H1 (cell line): ENCODE results near the gene ITGA3. TPM values are rescaled to one million over a fixed set of nuclear protein-coding genes. Genes with fewer than 3 reads are reported as not detected.
"Not testable (repeated sequence)": the region's sequence is repeated elsewhere in the genome, so short reads cannot be mapped to it uniquely, and the experiment has no call there.

Experiments used
- CTCF ChIA-PET: fragments of 300-600 bp; sonication (Branson Sonifier 250); formaldehyde crosslinking; loops from one replicate; lab custom pipeline; 2021; ENCODE audit not compliant: partially characterized antibody; lab: Charles Lee
- POLR2A ChIA-PET: fragments of 300-600 bp; sonication (Branson Sonifier 250); formaldehyde crosslinking; loops from one replicate; lab custom pipeline; 2021; ENCODE audit warnings: inconsistent platforms; ENCODE audit not compliant: partially characterized antibody; lab: Charles Lee
- DNase-seq, 2 experiments: peaks; one replicate each; pipeline versions ENCODE4 v3.0.0 to v3.0.0-alpha.2; 2010 to 2022; ENCODE audit warnings: low spot score in 2 of 2, low read depth in 1 of 2, mixed read lengths in 1 of 2
- FAIRE-seq: peaks from 2 replicates; lab custom pipeline; 2011; peaks lifted over from hg19 to GRCh38; lab: Jason Lieb, UNC
- H2AFZ ChIP-seq: 2 replicates; pipeline ENCODE4 v1.8.1; 2012; ENCODE audit warnings: low read length, inconsistent platforms
- H2AK5ac ChIP-seq: 2 replicates; pipeline ENCODE4 v1.6.1; 2013; ENCODE audit warnings: low read depth, low read length
- H2BK120ac ChIP-seq: replicated peaks from 2 replicates; pipeline ENCODE3; 2013; ENCODE audit warnings: low read depth, low read length, inconsistent platforms
- H2BK12ac ChIP-seq: 2 replicates; pipeline ENCODE4 v1.6.1; 2013; ENCODE audit warnings: low read depth, low read length
- H2BK15ac ChIP-seq: 2 replicates; pipeline ENCODE4 v1.6.1; 2013; ENCODE audit warnings: low read length
- H2BK20ac ChIP-seq: 2 replicates; pipeline ENCODE4 v1.6.1; 2013; ENCODE audit warnings: low read length
- H2BK5ac ChIP-seq: 2 replicates; pipeline ENCODE4 v1.6.1; 2013; ENCODE audit warnings: low read depth, low read length
- H3K14ac ChIP-seq: 2 replicates; pipeline ENCODE4 v1.6.1; 2013; ENCODE audit warnings: inconsistent platforms; ENCODE audit not compliant: insufficient read length
- H3K18ac ChIP-seq: 2 replicates; pipeline ENCODE4 v1.6.1; 2013; ENCODE audit warnings: low read length; ENCODE audit errors: extremely low read depth
- H3K23ac ChIP-seq: 2 replicates; pipeline ENCODE4 v1.6.1; 2013; ENCODE audit warnings: inconsistent platforms; ENCODE audit not compliant: insufficient read length
- H3K23me2 ChIP-seq: 2 replicates; pipeline ENCODE4 v1.6.1; 2013; ENCODE audit warnings: low read depth, low read length
- H3K27ac ChIP-seq: 2 replicates; pipeline ENCODE4 v1.6.1; 2011; ENCODE audit warnings: low read depth, low read length, inconsistent platforms
- H3K27me3 ChIP-seq, 4 experiments: replicated peaks in 1 of 4; 1 replicate in 1 of 4; 2 replicates in 3 of 4; pipeline versions ENCODE4 v1.6.1 to v1.8.1; 2011 to 2013; ENCODE audit warnings: low read length in 3 of 4, mild to moderate bottlenecking in 3 of 4, inconsistent platforms in 2 of 4, mixed read lengths in 2 of 4, moderate library complexity in 1 of 4; ENCODE audit not compliant: control insufficient read depth in 3 of 4, insufficient read depth in 3 of 4; ENCODE audit errors: extremely low read depth in 1 of 4
- H3K36me3 ChIP-seq, 4 experiments: 2 replicates each; pipeline versions ENCODE4 v1.6.1 to v1.8.1; 2011 to 2013; ENCODE audit warnings: mild to moderate bottlenecking in 4 of 4, low read length in 3 of 4, moderate library complexity in 2 of 4, control low read depth in 1 of 4, inconsistent platforms in 1 of 4; ENCODE audit not compliant: insufficient read depth in 4 of 4, control insufficient read depth in 2 of 4
- H3K4ac ChIP-seq: replicated peaks from 2 replicates; pipeline ENCODE3; 2013; ENCODE audit warnings: low read length, low read depth, mixed read lengths, inconsistent platforms; ENCODE audit not compliant: insufficient read length
- H3K4me1 ChIP-seq, 4 experiments: replicated peaks in 1 of 4; 1 replicate in 1 of 4; 2 replicates in 3 of 4; pipeline versions ENCODE4 v1.6.1 to v1.8.1; 2011 to 2013; ENCODE audit warnings: low read length in 3 of 4, inconsistent platforms in 2 of 4, mixed read lengths in 1 of 4; ENCODE audit not compliant: insufficient read depth in 4 of 4, control insufficient read depth in 3 of 4
- H3K4me2 ChIP-seq, 2 experiments: 2 replicates each; pipeline versions ENCODE4 v1.6.1 to v1.8.1; 2011 to 2013; ENCODE audit warnings: low read depth in 2 of 2, low read length in 2 of 2, control low read depth in 1 of 2, inconsistent platforms in 1 of 2, mild to moderate bottlenecking in 1 of 2; ENCODE audit not compliant: insufficient read depth in 1 of 2
- H3K4me3 ChIP-seq, 4 experiments: fragments of 200-600, 300-600 bp in 1 of 4; sonication (generic), shearing (Covaris generic), sonication (Bioruptor Twin) in 1 of 4; 2 replicates each; pipeline versions ENCODE4 v1.5.1 to v1.8.1; 2011 to 2016; ENCODE audit warnings: low read length in 4 of 4, low read depth in 3 of 4, control low read depth in 2 of 4, inconsistent platforms in 2 of 4, mild to moderate bottlenecking in 2 of 4, mixed read lengths in 1 of 4, moderate library complexity in 1 of 4; ENCODE audit not compliant: insufficient read depth in 2 of 4; ENCODE audit errors: extremely low read depth in 1 of 4
- H3K56ac ChIP-seq: replicated peaks from 2 replicates; pipeline ENCODE3; 2013; ENCODE audit warnings: low read depth, mild to moderate bottlenecking, mixed read lengths, low read length, inconsistent platforms; ENCODE audit not compliant: insufficient read length
- H3K79me1 ChIP-seq: 2 replicates; pipeline ENCODE4 v1.6.1; 2013; ENCODE audit warnings: low read depth, low read length, control low read depth
- H3K79me2 ChIP-seq, 2 experiments: 2 replicates each; pipeline versions ENCODE4 v1.6.1 to v1.8.1; 2012 to 2013; ENCODE audit warnings: low read length in 2 of 2, mild to moderate bottlenecking in 2 of 2, inconsistent platforms in 1 of 2; ENCODE audit not compliant: insufficient read depth in 2 of 2, control insufficient read depth in 1 of 2
- H3K9ac ChIP-seq, 4 experiments: replicated peaks in 1 of 4; 1 replicate in 1 of 4; 2 replicates in 3 of 4; pipeline versions ENCODE4 v1.6.1 to v1.8.1; 2011 to 2013; ENCODE audit warnings: low read depth in 3 of 4, low read length in 3 of 4, control low read depth in 2 of 4, mild to moderate bottlenecking in 2 of 4, moderate library complexity in 2 of 4, inconsistent platforms in 1 of 4; ENCODE audit errors: extremely low read depth in 1 of 4
- H3K9me3 ChIP-seq, 2 experiments: 2 replicates each; pipeline versions ENCODE4 v1.6.1 to v1.8.1; 2012 to 2013; ENCODE audit warnings: mild to moderate bottlenecking in 2 of 2, moderate library complexity in 2 of 2, control low read depth in 1 of 2, inconsistent platforms in 1 of 2, low read depth in 1 of 2, low read length in 1 of 2, mixed read lengths in 1 of 2; ENCODE audit not compliant: insufficient read depth in 2 of 2
- H4K20me1 ChIP-seq, 2 experiments: replicated peaks in 1 of 2; 2 replicates each; pipeline versions ENCODE3 to v1.8.1; 2011 to 2013; ENCODE audit warnings: inconsistent platforms in 2 of 2, low read length in 2 of 2, mild to moderate bottlenecking in 1 of 2; ENCODE audit not compliant: insufficient read depth in 2 of 2, control insufficient read depth in 1 of 2
- H4K5ac ChIP-seq: 2 replicates; pipeline ENCODE4 v1.6.1; 2013; ENCODE audit warnings: low read length, low read depth, mixed read lengths, inconsistent platforms; ENCODE audit not compliant: insufficient read length
- H4K8ac ChIP-seq: 2 replicates; pipeline ENCODE4 v1.8.0; 2013; ENCODE audit warnings: mild to moderate bottlenecking, moderate library complexity, low read length, inconsistent platforms; ENCODE audit not compliant: insufficient read depth; ENCODE audit errors: extremely low read depth
- H4K91ac ChIP-seq: replicated peaks from 2 replicates; pipeline ENCODE3; 2013; ENCODE audit warnings: low read length, mixed read lengths, inconsistent platforms; ENCODE audit not compliant: insufficient read length
- BACH1 ChIP-seq: IDR thresholded peaks from 2 replicates; pipeline ENCODE4 v1.6.1; 2012; ENCODE audit warnings: low read length, improper control_type of control experiment
- CBX8 ChIP-seq: fragments of 300-800, 300-1000 bp; sonication (generic); IDR thresholded peaks from 2 replicates; pipeline ENCODE4 v1.7.1; 2016; ENCODE audit warnings: low read depth, low read length, borderline replicate concordance
- CEBPB ChIP-seq: IDR thresholded peaks from 2 replicates; pipeline ENCODE4 v1.6.1; 2012; ENCODE audit warnings: low read depth, low read length
- CHD2 ChIP-seq: IDR thresholded peaks from 2 replicates; pipeline ENCODE4 v1.6.1; 2012; ENCODE audit warnings: low read length, improper control_type of control experiment
- GTF2F1 ChIP-seq: IDR thresholded peaks from 2 replicates; pipeline ENCODE4 v1.6.1; 2012; ENCODE audit warnings: low read depth, low read length, improper control_type of control experiment, borderline replicate concordance
- MAFK ChIP-seq: IDR thresholded peaks from 2 replicates; pipeline ENCODE4 v1.6.1; 2012; ENCODE audit warnings: low read depth, mild to moderate bottlenecking, improper control_type of control experiment, low read length
- RNF2 ChIP-seq: fragments of 200-900, 300-1000 bp; sonication (generic); IDR thresholded peaks from 2 replicates; pipeline ENCODE4 v1.7.1; 2016; ENCODE audit warnings: borderline replicate concordance, low read depth, mild to moderate bottlenecking, antibody characterized with exemption, low read length; ENCODE audit not compliant: poor library complexity, severe bottlenecking; ENCODE audit errors: missing control alignments
- WGBS, 2 experiments: shearing (Covaris generic) in 1 of 2; methylation state at CpG; one replicate each; pipeline versions ENCODE4 v1.1.6 to v1.1.7; 2013 to 2015; ENCODE audit warnings: low lambda C conversion rate in 2 of 2, mixed read lengths in 2 of 2, inconsistent platforms in 1 of 2, low coverage in 1 of 2, missing lambda C conversion rate in 1 of 2; ENCODE audit not compliant: insufficient replicate concordance in 2 of 2, insufficient coverage in 1 of 2, insufficient read length in 1 of 2; ENCODE audit errors: extremely low coverage in 1 of 2, missing lambda C conversion rate in 1 of 2; 5-methylcytosine and 5-hydroxymethylcytosine counted together
- polyA plus RNA-seq, 7 experiments: library from polyadenylated mRNA; depleted of rRNA in 3 of 7; stranded (reverse) in 5 of 7; unstranded in 2 of 7; fragments of >200 nt in 5 of 7; fragments of 200-250 nt in 2 of 7; gene quantifications; 1 replicate in 5 of 7; 2 replicates in 1 of 7; 4 replicates in 1 of 7; pipeline versions ENCODE4 v1.2.1 to v1.2.3, GENCODE V29; 2011 to 2013; ENCODE audit warnings: missing spikeins in 2 of 7, mixed read lengths in 2 of 7
- total RNA-seq: library from RNA; stranded (reverse); fragmentation: NEBNext Ultra II Directional; extraction: Animal tissue kit (Norgen Biotek cat#: 25700); gene quantifications from 2 replicates; pipeline ENCODE4 v1.2.1, GENCODE V29; 2021

Gene ITGA3
- total and polyA plus RNA-seq, 2 of the 8 experiments (the other 6 are each of a cell fraction or from before 2014, with no cell fraction given): 24.0 to 24.2 TPM

GRCh38 chr17:50060951-50061712, 5.2 kb downstream of the ITGA3 start (continued):
- TF ChIP-seq CBX8: no peak
- no peak for TF ChIP-seq RNF2
- TF ChIP-seq CEBPB: no peak
- no peak for TF ChIP-seq GTF2F1
- TF ChIP-seq BACH1: no peak
- TF ChIP-seq CHD2: no peak
- TF ChIP-seq MAFK: no peak

GRCh38 chr17:50061713-50062045, 5.8 kb downstream of the ITGA3 start:
- not testable (repeated sequence) for H3K23ac ChIP-seq, H2AK5ac ChIP-seq, H4K91ac ChIP-seq, H3K23me2 ChIP-seq, H3K27ac ChIP-seq, H2BK20ac ChIP-seq, H3K4ac ChIP-seq, DNase-seq, H3K79me2 ChIP-seq, H3K4me3 ChIP-seq, H3K9me3 ChIP-seq, H2BK12ac ChIP-seq, H3K14ac ChIP-seq, H3K18ac ChIP-seq, H4K20me1 ChIP-seq, H3K56ac ChIP-seq, FAIRE-seq, H2BK5ac ChIP-seq, H2BK15ac ChIP-seq, H3K9ac ChIP-seq, H4K8ac ChIP-seq, H2AFZ ChIP-seq, H3K79me1 ChIP-seq, H4K5ac ChIP-seq, H2BK120ac ChIP-seq, H3K36me3 ChIP-seq, H3K4me2 ChIP-seq
- H3K4me1 ChIP-seq: peaks cover 0 to 13% (median 7%) of the 10 kb centered on the region in 4 experiments; a peak in 5 of 7 replicates
- ChIA-PET CTCF (interaction anchor here (1.0 to 14.6 kb wide), 7 partner anchors 14 to 36 kb away, joined by 3 to 169 read pairs (median 5); no protein-coding TSS in a partner anchor), POLR2A (interaction anchor here (1.4 kb wide), 1 partner anchor 13 kb away, joined by 3 read pairs; no protein-coding TSS in a partner anchor)
- peaks cover 0 to 12% (median 11%) of the 10 kb centered on the region in 4 experiments; a peak in 5 of 7 replicates for H3K27me3 ChIP-seq
- WGBS, 2 experiments: 93% methylated on average over 10 of the region's 10 CpGs; no CpG with 5 or more reads in 1 of the 2 experiments
